ENCODE results near the gene CDC45.

CDC45 gene

GRCh38 chr22:19498154-19498865 lies 18.6 kb downstream of the CDC45 start:
- no peak for DNase-seq

- no peak for DNase-seq
Observed at GRCh38 chr22:19498866-19499190, 19.1 kb downstream of the CDC45 start.

- DNase-seq, result no peak
Observed at GRCh38 chr22:19499236-19499879, 19.6 kb downstream of the CDC45 start.

- no peak for DNase-seq
Observed at GRCh38 chr22:19499880-19500242, 20.1 kb downstream of the CDC45 start.

- no peak for DNase-seq
Observed at GRCh38 chr22:19501897-19502447, 22.3 kb downstream of the CDC45 start.

- DNase-seq, result no peak
Observed at GRCh38 chr22:19503367-19503766, 23.6 kb downstream of the CDC45 start.

GRCh38 chr22:19503869-19504268 lies 24.1 kb downstream of the CDC45 start:
- no peak for DNase-seq

- DNase-seq, result no peak
Observed at GRCh38 chr22:19504900-19505734, 25.4 kb downstream of the CDC45 start.

GRCh38 chr22:19505735-19506126 lies 26.0 kb downstream of the CDC45 start:
- DNase-seq, result no peak

GRCh38 chr22:19506212-19506611 lies 26.5 kb downstream of the CDC45 start:
- no peak for DNase-seq

GRCh38 chr22:19507534-19507861 lies 27.8 kb downstream of the CDC45 start:
- no peak for DNase-seq

GRCh38 chr22:19508024-19508776 lies 28.5 kb downstream of the CDC45 start:
- no peak for DNase-seq

GRCh38 chr22:19509191-19509590 lies 29.5 kb downstream of the CDC45 start:
- DNase-seq, result no peak

GRCh38 chr22:19509923-19510322 lies 30.2 kb downstream of the CDC45 start:
- no peak for DNase-seq

- no peak for DNase-seq
Observed at GRCh38 chr22:19510919-19511341, 31.2 kb downstream of the CDC45 start.

GRCh38 chr22:19513823-19514222 lies 34.1 kb downstream of the CDC45 start:
- no peak for DNase-seq

- no peak for DNase-seq
Observed at GRCh38 chr22:19514831-19515565, 35.3 kb downstream of the CDC45 start.

- no peak for DNase-seq
Observed at GRCh38 chr22:19515654-19516377, 36.1 kb downstream of the CDC45 start.

- DNase-seq, result no peak
Observed at GRCh38 chr22:19516378-19517170, 36.9 kb downstream of the CDC45 start.

GRCh38 chr22:19517171-19517500 lies 37.4 kb downstream of the CDC45 start:
- DNase-seq, result no peak

Data from NCI-H1436 treated with DMSO at 0.1 percent for 48 hours (cell line).